ENCODE data around the gene RPS3.

The RPS3 gene

GRCh38 chr11:75420224-75421034, 21.1 kb downstream of the RPS3 start:
- no peak for DNase-seq

- DNase-seq, result no peak
Observed at GRCh38 chr11:75421035-75421602, 21.8 kb downstream of the RPS3 start.

DNA sequence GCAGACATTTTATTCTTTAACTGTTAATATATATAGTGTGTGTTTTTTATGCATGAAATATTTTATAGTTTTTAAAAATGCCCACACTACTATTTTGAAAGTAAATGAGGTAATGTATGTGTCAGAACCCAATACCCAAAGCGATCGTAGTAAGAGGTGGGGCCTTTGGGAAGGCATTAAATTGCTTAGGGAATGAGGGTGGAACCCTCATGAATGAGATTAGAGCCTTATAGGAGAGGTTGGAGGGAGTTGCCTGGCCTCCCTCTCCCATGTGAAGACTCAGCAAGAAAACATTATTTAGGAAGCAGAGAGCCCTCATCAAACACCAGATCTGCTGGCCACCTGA, 22.6 kb downstream of the RPS3 start:
- no peak for DNase-seq

DNA sequence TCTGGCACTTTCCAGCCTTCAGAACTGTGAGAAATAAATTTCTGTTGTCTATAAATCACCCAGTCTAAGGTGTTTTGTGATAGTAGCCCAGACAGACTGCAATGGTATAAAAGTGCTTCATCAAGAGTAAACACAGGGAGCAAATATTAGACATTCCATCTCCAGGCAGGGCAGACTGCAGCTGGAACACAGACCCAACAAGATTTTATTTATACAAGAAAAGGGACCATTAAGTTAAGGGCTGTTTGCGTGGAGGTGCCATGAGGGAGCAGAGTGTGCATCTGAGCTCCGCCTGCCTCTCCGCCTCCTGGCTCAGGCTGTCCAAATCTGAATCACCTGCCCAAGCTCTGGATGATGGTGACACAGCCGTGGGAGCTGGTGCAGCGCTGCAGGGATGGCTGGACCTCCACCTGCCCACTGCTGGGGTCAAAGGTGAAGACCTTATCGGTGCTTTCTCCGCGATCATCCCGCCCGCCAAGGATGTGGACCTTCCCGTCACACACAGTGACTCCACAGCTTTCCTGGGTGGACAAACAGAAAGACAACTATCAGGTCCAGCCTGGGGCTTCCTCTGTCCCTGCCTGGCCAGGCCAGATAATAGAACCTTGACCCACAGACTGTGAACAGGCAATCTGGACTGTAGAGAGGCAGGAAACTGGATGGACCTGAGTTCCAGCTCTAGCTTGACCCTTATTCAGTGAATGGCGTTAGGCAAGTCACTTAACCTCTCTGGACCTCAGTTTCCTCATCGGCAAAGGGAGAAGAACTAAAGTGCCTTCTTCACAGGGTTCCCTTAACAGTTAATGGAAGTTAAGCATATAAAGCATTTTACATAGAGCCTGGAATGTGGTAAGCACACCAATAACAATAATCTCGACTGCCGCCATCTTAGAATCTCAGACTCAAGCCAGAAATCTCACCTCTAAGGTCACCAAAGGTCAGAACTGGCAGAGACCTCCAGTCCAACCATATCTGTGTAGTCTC, 23.2 kb downstream of the RPS3 start:
- no peak for DNase-seq

DNA sequence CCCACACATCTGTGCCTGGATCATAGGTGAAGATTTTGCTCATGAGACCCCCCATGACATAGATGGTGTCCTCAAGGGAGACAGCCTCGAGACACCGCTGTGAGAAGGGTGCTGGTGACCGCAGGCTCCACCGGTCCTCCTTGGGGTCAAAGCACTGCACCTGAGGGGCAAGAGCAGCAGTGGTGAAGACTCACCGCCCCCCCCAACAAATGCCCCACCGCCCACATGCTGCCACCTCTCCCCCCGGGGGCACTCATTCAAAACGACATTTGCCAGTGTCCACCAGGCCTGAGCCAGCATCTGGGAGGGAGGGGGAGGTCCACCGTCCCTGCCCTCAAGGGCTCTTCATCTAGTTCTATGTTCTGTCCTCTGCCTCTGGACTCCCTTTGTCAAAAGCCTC, 24.4 kb downstream of the RPS3 start:
- DNase-seq, result no peak

- no peak for DNase-seq
Observed at GRCh38 chr11:75424396-75424795, 25.1 kb downstream of the RPS3 start.

GRCh38 chr11:75425422-75425821, 26.1 kb downstream of the RPS3 start:
- DNase-seq, result no peak

GRCh38 chr11:75426720-75427086, 27.4 kb downstream of the RPS3 start:
- no peak for DNase-seq

- no peak for DNase-seq
Observed at GRCh38 chr11:75427181-75427580, 27.9 kb downstream of the RPS3 start.

- DNase-seq, result peak; percentile 35
Observed at GRCh38 chr11:75428281-75428724, 29.0 kb downstream of the RPS3 start.

DNA sequence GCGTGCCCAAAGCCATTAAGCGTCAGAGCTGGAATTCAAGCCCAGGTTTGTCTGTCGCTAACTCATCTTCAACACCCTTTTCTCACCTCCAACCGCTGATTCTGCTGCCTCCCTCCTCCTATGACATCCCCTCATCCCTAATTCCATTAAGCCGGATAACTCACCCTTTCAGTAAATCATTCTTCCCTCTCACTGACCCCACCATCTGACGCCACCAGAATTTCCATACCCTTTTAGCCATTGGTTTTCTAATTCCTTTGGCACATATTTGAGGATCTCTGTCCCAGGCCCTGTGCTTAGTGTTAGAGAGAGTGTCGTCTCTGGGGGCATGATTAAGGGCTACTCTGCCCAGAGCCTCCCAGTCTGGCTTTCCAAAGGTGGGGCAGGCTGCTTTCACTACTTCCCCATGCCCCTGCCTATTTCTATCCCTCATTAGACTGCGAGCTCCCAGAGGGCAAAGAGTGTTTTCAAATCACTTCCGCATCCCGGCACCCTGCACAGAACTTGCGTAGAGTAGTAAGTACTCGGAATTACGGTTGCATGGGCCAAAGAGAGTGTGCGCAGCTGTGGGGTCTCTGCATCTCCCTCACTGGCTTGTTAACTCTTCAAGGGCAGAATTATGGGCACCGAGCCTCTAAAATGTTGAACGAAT, 29.8 kb downstream of the RPS3 start:
- no peak for DNase-seq

DNA sequence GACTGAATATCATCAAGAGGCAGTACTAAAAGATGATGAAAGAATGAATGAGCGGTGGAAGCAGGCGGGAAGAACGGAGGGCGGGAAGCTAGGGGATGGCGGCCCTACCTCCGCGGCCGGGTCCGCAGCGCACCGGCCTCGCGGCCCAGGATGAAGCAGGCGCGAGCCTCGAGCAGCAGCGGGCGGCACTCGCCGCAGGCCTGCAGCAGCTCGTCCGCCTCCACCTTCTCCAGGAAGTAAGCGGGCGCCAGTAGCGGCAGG, 30.3 kb downstream of the RPS3 start:
- no peak for DNase-seq

GRCh38 chr11:75429902-75430713, 30.8 kb downstream of the RPS3 start:
- DNase-seq, result no peak

DNA sequence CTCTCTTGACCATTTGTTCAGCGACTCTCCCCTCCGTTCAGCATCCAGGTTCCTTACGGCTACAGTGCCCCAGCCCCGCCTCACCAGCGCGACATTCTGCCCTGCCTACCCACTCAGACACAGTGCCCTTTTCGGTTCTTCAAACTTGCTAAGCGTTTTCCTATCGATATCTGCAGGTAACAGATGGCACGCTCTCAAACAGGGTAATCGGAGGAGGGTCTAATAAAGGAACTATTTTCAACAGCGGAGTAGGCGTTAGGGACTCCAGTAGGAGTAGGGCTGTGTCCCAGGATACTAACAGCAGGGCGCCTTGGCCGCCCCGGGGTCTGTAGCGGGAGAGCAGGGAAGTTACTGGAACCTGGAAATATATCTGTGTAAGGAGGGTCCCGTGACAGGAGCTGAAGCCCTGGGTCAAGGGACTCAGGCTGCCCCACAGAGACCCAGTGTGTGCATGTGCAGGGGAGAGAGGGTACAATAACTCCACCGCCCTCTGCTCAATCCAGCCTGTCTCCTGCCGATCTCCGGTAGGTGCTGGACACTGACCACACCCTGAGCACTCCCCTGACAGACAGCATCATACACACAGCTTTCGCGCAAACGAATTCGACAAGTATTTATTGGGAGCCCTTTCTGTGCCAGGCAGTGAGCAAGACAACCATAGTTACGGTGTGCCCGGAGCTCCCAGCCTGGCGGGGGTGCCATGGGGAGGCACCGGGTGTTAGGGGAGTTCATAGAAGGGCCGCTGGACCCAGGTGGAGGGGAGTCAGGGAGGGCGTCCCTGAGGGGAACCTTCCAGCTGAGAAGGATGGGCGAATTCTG, 31.6 kb downstream of the RPS3 start:
- DNase-seq, result peak; percentile 58

DNA sequence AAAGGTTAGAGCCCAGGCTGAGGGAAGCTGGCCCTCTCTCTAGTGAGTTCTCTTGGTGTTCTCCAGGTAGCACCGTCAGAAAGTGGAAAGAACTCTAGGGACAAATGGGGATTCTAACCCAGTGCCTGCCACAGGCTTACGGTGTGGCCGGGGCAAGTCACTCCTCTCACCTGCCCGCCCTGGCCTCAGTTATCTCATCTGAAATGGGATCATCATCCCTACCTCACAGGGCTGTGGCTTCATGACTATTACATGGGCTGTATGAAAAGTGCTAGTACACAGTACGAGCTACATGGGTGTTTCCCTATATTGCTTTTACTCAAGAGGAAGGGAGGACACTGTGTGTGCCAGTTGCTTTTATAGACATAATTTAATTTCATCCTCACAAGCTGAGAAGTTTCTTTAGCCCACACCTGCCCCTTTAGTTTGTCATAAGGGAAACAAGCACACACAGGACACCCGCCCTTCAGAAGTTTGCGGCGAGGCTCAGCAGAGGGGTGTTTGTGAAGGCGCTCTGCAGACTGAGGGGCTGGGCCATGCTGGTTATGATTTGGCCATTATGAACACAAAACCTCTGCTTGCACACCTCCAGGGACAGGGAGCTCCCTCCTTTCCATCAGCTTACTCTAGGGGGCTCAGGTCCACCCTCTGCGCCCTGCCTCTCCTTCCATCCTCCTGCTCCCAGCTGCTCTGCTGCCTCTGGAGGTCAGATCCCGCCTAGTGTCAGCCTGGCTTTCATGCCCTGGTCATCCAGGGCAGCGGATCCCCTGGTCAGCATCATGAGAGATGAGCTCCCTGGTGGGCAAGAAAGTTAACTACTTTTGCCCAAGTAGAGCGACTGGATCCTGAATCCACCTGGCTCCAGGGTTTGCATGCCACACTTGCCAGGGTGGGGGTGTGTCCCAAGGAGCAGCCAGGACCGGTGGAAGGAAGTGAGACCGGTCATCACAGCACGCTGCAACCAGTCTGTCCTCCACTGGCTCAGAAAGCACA, 32.5 kb downstream of the RPS3 start:
- DNase-seq, result no peak

DNA sequence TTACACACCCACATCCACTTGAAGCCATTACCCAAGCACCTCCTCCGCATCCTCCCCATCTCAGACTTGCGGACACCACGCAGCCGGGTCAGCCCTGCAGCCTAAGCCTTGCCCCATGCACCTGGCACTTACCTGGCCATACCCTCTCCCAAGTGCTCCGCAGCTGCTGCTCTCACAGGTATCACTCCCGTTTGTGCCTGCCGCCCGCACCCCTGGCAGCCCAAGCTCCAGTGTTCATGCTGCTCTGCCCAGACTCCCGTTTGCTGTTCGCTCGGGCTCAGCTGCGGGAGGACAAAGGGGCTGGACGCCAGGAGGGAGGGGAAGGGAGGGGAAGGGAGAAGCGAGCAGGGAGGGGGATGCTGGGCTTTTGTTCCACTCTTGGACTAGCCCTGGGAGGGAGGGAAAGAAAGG, 33.6 kb downstream of the RPS3 start, which contains the start of gene KLHL35:
KLHL35 (minus strand) TSS at position 293 of the 411 bp plus-strand sequence. CDS start 2,574 bp downstream, outside the sequence.
- DNase-seq, result no peak

GRCh38 chr11:75433443-75433842, 34.1 kb downstream of the RPS3 start:
- DNase-seq, result no peak

DNA sequence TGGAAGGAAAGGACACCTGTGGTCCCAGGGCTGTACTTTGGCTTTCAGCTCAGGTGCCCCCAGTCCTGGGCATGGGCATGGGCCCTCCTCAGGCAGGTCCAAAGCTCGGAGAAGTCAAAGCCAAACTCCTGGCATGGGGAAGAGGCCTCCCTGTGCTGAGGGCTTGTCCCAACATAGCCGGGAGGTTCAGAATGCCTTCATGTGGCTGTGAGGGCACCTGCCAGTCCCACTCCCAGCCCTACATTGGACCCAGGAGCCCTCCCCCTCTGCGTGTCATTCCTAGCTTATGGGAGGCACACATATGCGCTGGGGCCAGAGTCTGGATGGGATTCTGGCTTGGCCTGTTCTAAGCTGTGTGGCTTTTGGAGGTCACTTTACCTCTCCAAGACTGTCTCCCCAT, 34.7 kb downstream of the RPS3 start:
- no peak for DNase-seq

DNA sequence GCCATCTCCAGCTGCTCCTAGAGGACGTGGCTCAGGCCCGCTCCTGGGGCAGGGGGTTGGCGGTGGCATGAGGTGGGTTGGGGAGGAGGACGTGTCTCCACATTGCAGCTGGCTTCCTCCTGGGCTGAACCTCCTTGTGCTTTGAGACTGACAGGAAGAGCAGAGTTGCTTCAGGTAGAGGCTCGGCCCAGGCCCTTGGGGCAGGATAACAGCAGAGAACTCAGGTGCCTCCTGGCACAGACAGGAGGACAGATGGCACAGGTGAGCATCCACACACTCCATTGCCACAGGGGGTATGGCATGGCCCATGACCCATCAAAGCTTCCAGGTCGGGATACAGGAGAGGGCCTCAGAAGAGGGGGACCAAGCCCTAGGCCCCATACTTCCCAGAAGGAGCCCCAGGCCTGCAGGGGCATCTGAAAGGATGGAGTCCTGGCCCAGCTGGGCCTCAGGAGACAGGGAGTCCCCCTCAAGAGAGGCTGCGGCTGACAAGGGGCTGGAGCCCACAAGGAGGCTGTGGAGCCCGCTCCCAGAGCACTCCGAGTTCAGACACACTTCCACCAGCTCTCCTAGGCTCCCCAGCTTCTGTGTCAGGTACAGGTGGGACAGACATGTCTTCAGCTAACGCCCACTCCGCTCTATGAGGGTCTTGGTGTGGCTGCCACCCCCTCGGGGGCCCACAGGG, 35.7 kb downstream of the RPS3 start:
- no peak for DNase-seq

DNA sequence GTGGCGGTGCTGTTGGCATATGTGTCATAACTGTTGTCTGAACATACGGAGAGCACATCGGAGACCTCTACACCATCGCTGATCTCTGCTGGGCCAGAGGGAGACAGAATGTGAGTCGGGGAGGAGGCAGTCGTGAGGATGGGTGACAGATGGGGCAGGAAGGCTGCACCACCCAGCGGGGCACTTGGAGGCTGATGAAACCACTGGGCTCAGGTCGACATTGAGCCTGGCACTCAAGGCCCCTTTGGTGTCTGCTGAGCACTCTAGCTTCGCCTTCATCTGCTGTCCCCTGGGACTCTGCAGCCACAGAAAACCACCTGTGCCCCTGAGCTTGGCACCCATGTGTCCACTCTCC, 36.2 kb downstream of the RPS3 start:
- DNase-seq, result peak; percentile 61
